GM21381 (cell line): ENCODE results near the gene CMTM8.
"Not testable (repeated sequence)": the region's sequence is repeated elsewhere in the genome, so short reads cannot be mapped to it uniquely, and the experiment has no call there.

Experiments
- ATAC-seq: cut with Tn5 transposase; IDR thresholded peaks from one replicate; pipeline ENCODE4 v1.9.1; 2021; ENCODE audit warnings: mild to moderate bottlenecking, moderate library complexity; ENCODE audit not compliant: unreplicated experiment

The CMTM8 gene

GRCh38 chr3:32228743-32229142 is 9.7 kb upstream of the CMTM8 start:
- ATAC-seq: not testable (repeated sequence)

- ATAC-seq: no peak
These were observed 8.9 kb upstream of the CMTM8 start for GRCh38 chr3:32229565-32229964.

GRCh38 chr3:32236377-32236776 is 2.1 kb upstream of the CMTM8 start:
- ATAC-seq: no peak

GRCh38 chr3:32237670-32238452 is 619 bp upstream of the CMTM8 start:
- ATAC-seq: peak; percentile 8

GRCh38 chr3:32239307-32240158 is 1.1 kb downstream of the CMTM8 start:
- ATAC-seq: no peak

- no peak for ATAC-seq
These were observed 1.7 kb downstream of the CMTM8 start for GRCh38 chr3:32240159-32240545.

GRCh38 chr3:32241100-32241499 is 2.6 kb downstream of the CMTM8 start:
- ATAC-seq: no peak

- no peak for ATAC-seq
These were observed 5.0 kb downstream of the CMTM8 start for GRCh38 chr3:32243519-32243918.

- no peak for ATAC-seq
These were observed 6.7 kb downstream of the CMTM8 start for GRCh38 chr3:32245200-32245599.

- ATAC-seq: no peak
These were observed 7.7 kb downstream of the CMTM8 start for GRCh38 chr3:32246079-32246675.

GRCh38 chr3:32249184-32249782 is 10.8 kb downstream of the CMTM8 start:
- ATAC-seq: no peak

- no peak for ATAC-seq
These were observed 15.8 kb downstream of the CMTM8 start for GRCh38 chr3:32254268-32254667.

GRCh38 chr3:32255345-32255744 is 16.9 kb downstream of the CMTM8 start:
- no peak for ATAC-seq

- no peak for ATAC-seq
These were observed 17.7 kb downstream of the CMTM8 start for GRCh38 chr3:32256206-32256605.

GRCh38 chr3:32257042-32257441 is 18.6 kb downstream of the CMTM8 start:
- no peak for ATAC-seq

- ATAC-seq: no peak
These were observed 19.4 kb downstream of the CMTM8 start for GRCh38 chr3:32257641-32258438.

- ATAC-seq: no peak
These were observed 20.4 kb downstream of the CMTM8 start for GRCh38 chr3:32258869-32259268.

- no peak for ATAC-seq
These were observed 23.1 kb downstream of the CMTM8 start for GRCh38 chr3:32261545-32261944.

- no peak for ATAC-seq
These were observed 23.7 kb downstream of the CMTM8 start for GRCh38 chr3:32262201-32262600.

GRCh38 chr3:32274306-32274705 is 35.8 kb downstream of the CMTM8 start:
- no peak for ATAC-seq
